GM18873 (cell line): ENCODE data around the gene FFAR2.

Source experiments
- ATAC-seq: cut with Tn5 transposase; IDR thresholded peaks from one replicate; pipeline ENCODE4 v1.9.1; 2021; ENCODE audit warnings: mild to moderate bottlenecking, moderate library complexity, moderate number of reproducible peaks; ENCODE audit not compliant: unreplicated experiment, low FRiP score

The FFAR2 gene

DNA sequence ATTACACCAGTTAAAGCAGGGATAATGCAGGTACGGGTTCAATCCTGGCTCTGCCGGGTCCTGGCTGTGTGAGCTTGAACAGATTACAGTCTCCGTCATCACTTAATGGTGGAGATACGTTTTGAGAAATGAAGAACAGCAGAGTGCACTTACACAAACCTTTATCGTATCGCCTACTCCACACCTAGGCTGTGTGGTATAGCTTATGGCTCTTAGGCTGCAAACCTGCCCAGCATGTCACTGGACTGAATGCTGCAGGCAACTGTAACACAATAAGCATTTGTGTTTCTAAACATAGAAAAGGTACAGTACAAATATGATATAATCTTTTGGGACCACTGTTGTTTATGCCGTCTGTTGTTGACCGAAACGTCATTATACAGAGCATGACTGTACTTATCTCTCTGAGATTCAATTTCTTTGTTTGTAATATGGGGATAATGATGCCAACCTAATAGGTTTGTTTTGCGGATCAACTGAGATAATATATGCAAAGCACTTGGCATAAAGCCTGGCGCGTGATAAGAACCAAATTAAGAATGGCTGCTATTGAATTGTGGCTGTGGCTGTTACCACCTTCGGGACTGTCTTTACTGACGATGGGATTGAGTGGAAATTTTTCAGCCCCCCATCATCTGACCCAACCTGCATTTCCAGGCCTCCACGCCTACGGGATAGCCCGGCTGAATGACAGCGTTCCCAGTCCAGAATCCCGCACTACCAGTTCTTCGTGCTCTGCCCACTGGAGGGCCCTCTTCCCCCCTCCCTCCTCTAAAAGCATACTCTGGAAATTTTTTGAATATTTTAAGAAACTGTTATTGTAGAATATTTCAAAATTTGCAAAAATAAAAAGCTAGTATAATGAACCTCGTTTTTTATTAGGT is 31.0 kb downstream of the FFAR2 start:
- ATAC-seq = no peak

DNA sequence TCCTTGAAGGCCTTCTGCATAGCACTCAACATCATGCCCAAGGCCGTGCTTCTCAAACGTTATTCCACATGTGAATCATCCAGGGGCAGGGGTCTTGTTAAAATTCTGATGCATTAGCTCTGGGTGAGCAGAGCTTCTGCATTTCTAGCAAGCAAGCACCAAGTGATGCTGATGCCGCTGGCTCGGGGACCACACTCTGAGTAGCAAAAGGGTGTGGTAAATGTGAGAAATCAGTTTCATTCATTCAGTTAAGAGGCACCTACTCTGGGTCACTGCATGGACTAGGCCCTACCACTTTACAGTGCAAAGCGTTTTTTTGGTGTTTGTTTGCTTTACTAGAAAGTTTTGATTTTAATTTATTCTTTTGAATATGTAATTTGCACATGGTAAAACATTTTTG is 35.0 kb downstream of the FFAR2 start:
- ATAC-seq = no peak

DNA sequence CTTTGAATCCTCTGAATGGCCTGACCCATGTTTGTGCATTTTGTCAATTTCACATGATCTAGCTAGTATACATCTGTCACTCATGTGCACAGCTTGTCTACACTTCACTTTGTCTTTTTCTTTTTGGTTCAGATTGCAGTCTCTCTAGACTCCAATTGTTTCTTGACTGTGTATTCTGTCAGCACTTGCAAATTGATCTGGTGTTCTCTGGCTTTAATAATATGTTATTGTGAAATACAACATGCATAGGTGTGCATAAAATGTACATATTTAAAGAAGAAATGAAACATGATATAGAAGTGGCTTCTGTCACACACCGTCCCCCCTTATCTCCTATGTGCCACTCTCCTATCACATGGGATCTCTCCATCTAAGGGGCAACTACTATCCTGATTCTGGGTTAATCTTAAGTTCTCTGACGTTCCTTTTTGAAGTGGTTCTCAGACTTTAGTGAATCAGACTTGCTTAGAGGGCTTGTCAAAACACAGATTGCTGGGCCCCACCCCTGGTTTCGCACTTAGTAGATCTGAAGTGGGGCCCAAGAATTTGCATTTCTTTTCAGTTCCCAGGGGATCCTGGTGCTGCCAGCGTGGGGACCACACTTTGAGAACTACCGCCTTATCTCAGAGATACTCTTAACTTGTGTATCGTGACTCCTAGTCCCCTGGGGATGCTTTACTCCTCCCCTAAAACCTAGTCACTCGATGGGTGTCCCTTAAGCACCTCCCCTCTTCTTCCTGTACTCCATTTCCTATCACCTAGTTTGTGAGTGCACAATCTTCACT is 36.4 kb downstream of the FFAR2 start:
- peak; percentile 53 for ATAC-seq

GRCh38 chr19:35486268-35486708 is 38.2 kb downstream of the FFAR2 start:
- ATAC-seq = no peak

DNA sequence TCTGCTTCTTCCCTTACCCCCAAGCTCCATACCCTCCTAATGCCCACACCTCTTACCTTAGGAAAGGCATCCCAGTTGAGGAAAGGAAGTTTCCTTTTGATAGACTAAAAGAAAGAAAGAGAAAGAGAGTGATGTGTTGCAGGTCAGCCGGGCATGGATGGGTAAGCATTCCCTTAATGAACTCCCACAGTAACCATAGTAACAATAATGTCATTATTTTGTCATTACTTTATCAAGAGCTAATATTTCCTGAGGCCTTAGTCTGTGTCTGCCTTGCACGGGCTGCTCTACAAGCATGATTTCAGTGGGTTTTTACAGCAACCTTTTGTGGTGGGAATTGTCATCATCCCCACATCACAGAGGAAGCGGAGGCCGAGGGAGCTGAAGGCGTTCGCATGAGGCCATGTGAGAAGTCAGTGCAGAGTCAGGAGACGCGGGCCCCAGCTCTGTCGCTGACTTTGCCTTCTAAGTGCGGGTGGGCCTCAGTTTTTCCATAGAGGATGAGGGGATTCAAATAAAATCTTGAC is 39.7 kb downstream of the FFAR2 start:
- ATAC-seq = no peak

DNA sequence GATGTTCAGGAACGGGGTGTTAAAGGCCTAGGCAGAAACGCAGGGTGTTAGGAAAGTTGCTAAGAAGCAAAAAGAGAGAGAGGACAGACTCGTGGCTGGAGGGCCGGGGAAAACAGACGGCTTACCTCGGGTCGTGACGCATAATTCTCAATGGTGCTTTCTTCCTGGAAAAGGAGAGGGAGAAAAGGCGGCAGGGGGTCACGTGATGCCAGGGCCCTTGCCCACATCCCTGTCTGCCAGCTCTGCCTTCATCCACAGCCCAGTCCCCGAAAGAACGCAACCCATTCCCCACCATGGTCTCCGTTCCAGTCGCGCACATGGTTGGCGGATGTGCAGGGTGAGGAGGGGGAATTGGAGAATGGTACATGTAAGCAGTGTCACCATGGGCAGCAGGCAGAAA is 40.6 kb downstream of the FFAR2 start:
- no peak for ATAC-seq

DNA sequence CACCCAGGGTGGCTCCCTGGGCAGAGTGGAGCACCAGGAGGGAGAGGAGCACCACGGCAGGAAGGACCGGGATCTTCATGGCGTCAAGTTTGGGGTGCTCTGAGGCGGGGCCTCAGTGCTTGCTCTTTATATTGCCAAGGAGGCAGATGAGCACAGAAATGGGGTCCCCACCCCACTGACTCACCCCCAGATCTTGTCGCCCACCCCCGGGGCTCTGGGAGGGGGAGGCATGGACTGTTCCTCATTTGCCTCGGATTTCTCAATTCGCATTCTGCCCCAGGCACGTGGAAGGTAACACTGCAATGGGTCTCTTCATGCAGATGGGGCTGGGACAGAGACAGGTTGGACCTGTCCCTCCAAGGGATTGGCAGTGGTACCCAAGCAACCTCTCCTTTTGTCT is 42.3 kb downstream of the FFAR2 start, which contains the start of gene KRTDAP:
KRTDAP (minus strand) TSS at position 101 of the 400 bp plus-strand sequence; CDS start at position 79, 22 bp downstream.
- no peak for ATAC-seq

DNA sequence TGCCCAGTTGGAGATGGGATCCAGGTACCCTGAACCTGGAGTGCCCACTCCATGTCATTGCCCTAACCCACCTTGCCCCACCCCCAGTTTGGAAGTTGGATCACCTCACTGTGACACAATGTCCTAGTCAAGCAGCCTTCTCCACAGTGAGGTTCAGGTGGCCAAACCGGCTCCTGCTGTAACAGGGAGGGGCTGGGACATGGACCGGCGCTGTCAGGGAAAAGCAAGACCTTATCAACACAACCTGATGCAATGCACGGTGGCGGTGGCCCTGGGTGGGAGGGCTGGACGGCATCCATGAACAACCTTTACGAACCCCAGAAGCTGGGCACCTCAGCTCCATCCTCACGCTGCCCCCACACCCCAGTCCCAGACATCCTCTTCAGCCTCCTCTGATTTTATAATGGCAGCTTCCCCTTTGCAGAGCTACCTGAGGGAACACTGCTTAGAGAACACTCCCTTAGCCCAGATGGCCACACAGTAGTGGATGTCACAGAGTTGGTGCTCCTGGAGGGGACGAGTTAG is 43.8 kb downstream of the FFAR2 start:
- ATAC-seq = no peak

DNA sequence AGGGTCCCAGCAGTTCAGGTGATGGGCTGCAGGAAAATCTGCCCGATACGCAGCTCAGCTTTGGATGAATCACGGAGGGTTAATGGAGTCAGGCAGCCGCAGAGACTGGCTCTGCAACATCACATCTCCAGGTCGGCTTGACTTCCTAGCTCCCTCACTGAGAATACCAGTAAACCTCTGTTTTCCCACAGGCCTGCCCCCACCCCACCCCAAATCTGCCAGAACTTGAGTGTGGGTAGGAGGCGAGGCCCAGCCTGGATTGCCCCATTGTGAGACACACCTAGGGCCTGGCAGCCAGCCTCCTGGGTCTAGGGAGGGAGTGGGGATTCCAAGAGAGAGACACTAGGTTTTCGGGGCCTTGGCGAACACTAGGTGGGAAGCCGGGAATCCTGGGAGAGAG is 45.9 kb downstream of the FFAR2 start:
- ATAC-seq = no peak

DNA sequence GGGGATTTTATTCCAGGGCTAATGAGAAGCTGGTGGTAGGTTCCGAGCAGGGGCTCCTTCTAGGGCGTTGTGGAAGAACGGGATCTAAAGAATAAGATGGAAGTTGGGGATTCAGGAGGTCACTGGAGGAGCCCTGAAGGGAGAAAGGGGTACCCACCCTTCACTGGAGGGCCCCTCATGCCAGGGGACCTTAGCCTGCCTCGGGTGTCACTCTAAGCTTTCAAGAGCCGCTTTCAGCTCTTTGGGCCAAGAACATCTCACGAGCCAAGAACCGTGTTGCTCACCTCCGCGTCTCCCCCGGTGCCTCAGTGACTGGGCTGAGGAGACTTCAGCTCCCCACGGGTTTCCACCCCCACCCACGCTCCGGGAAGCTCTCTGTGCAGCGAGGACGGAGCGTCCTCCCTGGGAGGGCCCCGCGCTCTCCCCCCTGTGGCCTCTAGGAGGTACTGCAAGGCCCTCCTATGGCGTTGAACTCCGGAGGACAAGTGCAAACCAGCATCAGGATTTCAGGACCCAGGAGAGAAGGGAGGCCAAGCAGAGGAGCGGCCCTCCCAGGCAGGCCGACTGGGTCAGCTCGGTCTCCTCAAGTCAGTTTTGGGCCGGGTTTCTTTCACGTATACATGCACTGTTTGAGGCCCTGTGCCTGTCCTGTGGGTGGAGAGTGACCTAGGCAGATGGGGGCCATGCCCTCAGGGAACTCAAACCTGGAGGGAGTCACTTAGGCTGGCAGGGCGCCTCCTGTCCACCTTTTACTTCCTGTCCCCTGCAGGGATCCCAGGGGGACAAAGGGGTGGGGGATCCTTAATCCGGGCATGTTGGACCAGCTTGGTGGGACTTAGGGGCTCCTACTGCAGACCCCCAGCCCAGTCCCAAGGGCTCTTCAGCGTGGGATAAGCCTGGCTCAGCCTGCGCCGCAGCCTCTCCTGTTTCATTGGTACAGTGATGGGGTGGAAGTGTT is 47.3 kb downstream of the FFAR2 start:
- ATAC-seq = no peak

- no peak for ATAC-seq
Observed at GRCh38 chr19:35497406-35497805, 49.3 kb downstream of the FFAR2 start.

DNA sequence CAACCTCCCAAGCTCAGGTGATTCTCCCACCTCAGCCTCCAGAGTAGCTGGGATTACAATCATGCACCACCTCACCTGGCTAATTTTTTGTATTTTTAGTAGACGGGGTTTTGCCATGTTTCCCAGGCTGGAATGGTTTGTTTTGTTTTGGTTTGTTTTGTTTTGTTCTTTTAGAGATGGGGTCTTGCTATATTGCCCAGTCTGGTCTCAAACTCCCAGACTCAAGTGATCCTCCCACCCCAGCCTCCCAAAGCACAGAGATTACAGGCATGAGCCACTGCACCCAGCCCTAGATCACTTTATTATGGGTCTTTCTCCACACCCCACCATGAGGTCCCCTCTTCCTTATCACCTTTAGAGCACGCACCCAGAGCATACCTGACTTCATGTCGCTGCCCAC is 50.2 kb downstream of the FFAR2 start:
- ATAC-seq = no peak

DNA sequence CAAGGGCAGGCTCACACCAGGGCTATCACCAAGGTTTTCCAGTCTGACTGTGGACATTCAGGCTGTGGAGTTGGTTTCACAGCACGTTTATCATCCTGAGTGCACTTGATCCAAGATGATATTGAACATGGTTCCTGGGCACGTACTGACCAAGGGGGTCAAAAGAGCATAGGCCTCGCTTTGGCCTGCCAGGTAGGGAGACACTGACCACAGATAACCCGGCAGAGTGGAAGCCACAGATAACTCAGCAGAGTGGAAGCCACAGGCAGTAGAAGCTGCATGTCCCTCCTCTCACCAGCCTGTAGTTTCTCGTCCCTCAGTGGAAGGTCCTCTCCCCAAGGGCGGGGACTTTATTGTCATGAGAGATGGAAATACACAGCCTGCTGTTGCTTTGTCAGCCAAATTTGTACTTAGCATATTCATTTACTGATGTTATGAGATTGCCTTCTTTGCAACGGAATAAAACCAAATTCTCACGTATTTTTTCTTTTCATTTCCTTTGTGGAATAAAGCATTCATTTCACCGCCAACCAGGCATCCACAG is 51.0 kb downstream of the FFAR2 start:
- no peak for ATAC-seq

DNA sequence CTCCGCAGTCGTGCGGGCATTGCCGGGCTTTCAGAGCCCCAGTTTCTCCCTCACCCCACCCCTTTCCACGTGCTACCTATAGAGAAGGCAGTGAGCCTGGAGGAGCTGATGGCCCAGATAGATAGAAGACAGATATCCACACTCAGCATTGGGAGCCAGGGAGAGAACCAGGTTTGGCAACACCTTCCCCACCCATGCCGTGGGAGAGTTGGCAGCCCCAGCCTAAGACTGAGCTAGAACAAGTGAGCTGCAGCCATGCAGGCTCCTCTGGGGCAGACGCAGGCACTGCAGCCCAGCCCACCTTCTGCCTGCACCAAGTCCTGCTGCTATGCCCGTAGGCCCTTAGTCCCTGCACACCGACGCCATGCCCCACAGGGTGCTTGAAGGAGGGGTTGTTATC is 52.6 kb downstream of the FFAR2 start:
- ATAC-seq = no peak
